A673 (cell line): ENCODE results near the gene GMIP. TPM values are rescaled to one million over a fixed set of nuclear protein-coding genes. Genes with fewer than 3 reads are reported as not detected.
"Not testable (repeated sequence)": the region's sequence is repeated elsewhere in the genome, so short reads cannot be mapped to it uniquely, and the experiment has no call there.

Experiments
- BruUV-seq: library from RNA; stranded (reverse); fragments of 400-500 nt; replicated peaks from 2 replicates; lab custom pipeline; 2021; lab: Mats Ljungman, UMichigan
- CTCF ChIA-PET: fragments of 300-600 bp; sonication (Branson Sonifier 250); formaldehyde crosslinking; loops from one replicate; lab custom pipeline; 2022; ENCODE audit warnings: antibody characterized with exemption; lab: Charles Lee
- POLR2A ChIA-PET: fragments of 300-600 bp; sonication (Branson Sonifier 250); formaldehyde crosslinking; loops from one replicate; lab custom pipeline; 2022; ENCODE audit warnings: antibody characterized with exemption; ENCODE audit not compliant: low non-redundant PET; lab: Charles Lee
- DNase-seq: peaks from one replicate; pipeline ENCODE4 v3.0.0-alpha.2; 2015; ENCODE audit warnings: low spot score
- H3K27ac ChIP-seq: fragments of 200-600 bp; sonication (generic); 2 replicates; pipeline ENCODE4 v1.5.1; 2016; ENCODE audit warnings: mixed run types, low read depth, mild to moderate bottlenecking, mixed read lengths, antibody characterized with exemption, low read length; ENCODE audit not compliant: poor library complexity, severe bottlenecking
- H3K27me3 ChIP-seq: fragments of 200-600 bp; sonication (generic); replicated peaks from 2 replicates; pipeline ENCODE4 v1.6.1; 2017; ENCODE audit warnings: mixed run types, low read depth, mild to moderate bottlenecking, mixed read lengths, antibody characterized with exemption, low read length; ENCODE audit not compliant: insufficient read depth, poor library complexity
- H3K36me3 ChIP-seq: fragments of 200-600 bp; sonication (generic); 2 replicates; pipeline ENCODE4 v1.6.1; 2016; ENCODE audit warnings: mixed run types, mild to moderate bottlenecking, mixed read lengths, antibody characterized with exemption, low read length; ENCODE audit not compliant: insufficient read depth, poor library complexity, severe bottlenecking
- H3K4me1 ChIP-seq: fragments of 200-600 bp; sonication (generic); 2 replicates; pipeline ENCODE4 v1.6.1; 2017; ENCODE audit warnings: mixed run types, mild to moderate bottlenecking, mixed read lengths, antibody characterized with exemption, low read length; ENCODE audit not compliant: insufficient read depth, poor library complexity, severe bottlenecking
- H3K4me3 ChIP-seq: fragments of 200-600 bp; sonication (generic); 2 replicates; pipeline ENCODE4 v1.5.1; 2016; ENCODE audit warnings: low read depth, mixed run types, mild to moderate bottlenecking, mixed read lengths, low read length; ENCODE audit not compliant: poor library complexity, severe bottlenecking
- H3K9me3 ChIP-seq: fragments of 200-600 bp; sonication (generic); 2 replicates; pipeline ENCODE4 v1.6.1; 2016; ENCODE audit warnings: mixed run types, low read depth, mild to moderate bottlenecking, mixed read lengths, antibody characterized with exemption, low read length; ENCODE audit not compliant: poor library complexity, severe bottlenecking
- EZH2 ChIP-seq: fragments of 200-600 bp; sonication (generic); IDR thresholded peaks from 2 replicates; pipeline ENCODE4 v1.6.1; 2017; ENCODE audit warnings: borderline replicate concordance, low read depth, mild to moderate bottlenecking, mixed read lengths, antibody characterized with exemption, low read length; ENCODE audit not compliant: poor library complexity, severe bottlenecking
- intact Hi-C: fragments of 100-400 bp; cut with micrococcal nuclease; formaldehyde crosslinking; loops from one replicate; pipeline ENCODE4 v1.10.0; 2022; ENCODE audit not compliant: unreplicated experiment
- total RNA-seq: library from RNA; stranded (reverse); gene quantifications from 2 replicates; pipeline ENCODE4 v1.2.3, GENCODE V29; 2021
- TF ChIP-seq, protein P1 (sequence below): fragments of 300-800, 200-600 bp; sonication (generic); conservative IDR thresholded peaks from 2 replicates; pipeline ENCODE4 v1.5.1; 2017; ENCODE audit warnings: low read depth, mild to moderate bottlenecking, antibody characterized with exemption, low read length, moderate library complexity, mixed read lengths

Gene GMIP
- total RNA-seq, 1 experiment from 2014 or later, result 9.0 TPM

DNA sequence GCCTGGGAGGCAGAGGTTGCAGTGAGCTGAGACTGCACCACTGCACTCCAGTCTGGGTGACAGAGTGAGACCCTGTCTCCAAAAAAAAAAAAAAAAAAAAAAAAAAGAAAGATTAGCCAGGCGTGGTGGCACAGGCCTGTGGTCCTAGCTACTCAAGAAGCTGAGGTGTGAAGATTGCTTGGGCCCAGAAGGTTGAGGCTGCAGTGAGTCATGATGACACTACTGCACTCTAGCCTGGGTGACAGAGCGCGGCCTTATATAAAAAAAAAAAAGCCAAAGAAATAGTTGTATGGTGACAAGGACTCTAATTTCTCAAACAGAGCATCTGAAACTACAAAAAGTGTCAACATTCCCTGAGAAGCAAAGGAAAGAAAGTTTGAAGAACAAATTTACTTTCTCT lies 28.4 kb downstream of the GMIP start:
- H3K4me1 ChIP-seq, result peaks cover 7% of the 10 kb centered on the region
- TF ChIP-seq, protein P1, sequence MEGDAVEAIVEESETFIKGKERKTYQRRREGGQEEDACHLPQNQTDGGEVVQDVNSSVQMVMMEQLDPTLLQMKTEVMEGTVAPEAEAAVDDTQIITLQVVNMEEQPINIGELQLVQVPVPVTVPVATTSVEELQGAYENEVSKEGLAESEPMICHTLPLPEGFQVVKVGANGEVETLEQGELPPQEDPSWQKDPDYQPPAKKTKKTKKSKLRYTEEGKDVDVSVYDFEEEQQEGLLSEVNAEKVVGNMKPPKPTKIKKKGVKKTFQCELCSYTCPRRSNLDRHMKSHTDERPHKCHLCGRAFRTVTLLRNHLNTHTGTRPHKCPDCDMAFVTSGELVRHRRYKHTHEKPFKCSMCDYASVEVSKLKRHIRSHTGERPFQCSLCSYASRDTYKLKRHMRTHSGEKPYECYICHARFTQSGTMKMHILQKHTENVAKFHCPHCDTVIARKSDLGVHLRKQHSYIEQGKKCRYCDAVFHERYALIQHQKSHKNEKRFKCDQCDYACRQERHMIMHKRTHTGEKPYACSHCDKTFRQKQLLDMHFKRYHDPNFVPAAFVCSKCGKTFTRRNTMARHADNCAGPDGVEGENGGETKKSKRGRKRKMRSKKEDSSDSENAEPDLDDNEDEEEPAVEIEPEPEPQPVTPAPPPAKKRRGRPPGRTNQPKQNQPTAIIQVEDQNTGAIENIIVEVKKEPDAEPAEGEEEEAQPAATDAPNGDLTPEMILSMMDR, result no peak
- no peak for TF ChIP-seq EZH2
- ChIA-PET CTCF (no interaction called here), POLR2A (no interaction called here)
- no peaks in the 10 kb centered on the region for H3K36me3 ChIP-seq
- H3K9me3 ChIP-seq, result no peaks in the 10 kb centered on the region
- H3K27ac ChIP-seq, result no peak overlapping the region
- no peak overlapping the region for H3K4me3 ChIP-seq
- BruUV-seq, result no TSS peak
- DNase-seq, result no peak
- intact Hi-C loops, result no loop called here
- no peaks in the 10 kb centered on the region for H3K27me3 ChIP-seq

DNA sequence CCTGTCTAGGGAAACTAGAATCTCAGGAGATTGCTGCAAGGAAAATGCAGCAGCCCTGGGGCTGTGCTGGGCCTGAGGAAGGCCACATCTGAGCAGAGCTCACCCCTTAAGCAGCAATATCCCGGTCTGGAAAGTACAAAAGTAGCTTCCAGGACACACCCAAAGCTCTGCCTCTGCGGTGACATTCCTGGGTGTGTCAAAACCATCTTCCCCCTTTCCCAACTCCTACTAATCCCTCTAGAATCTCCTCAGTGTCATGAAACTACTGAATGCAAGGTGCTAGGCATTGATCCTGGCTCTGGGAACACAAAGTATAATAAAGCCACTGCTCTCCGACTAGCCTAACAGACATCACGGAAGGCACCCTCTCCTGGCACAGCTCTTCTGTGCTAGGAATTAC lies 30.0 kb downstream of the GMIP start:
- no peak overlapping the region for H3K27ac ChIP-seq
- H3K36me3 ChIP-seq, result no peaks in the 10 kb centered on the region
- no peak for DNase-seq
- H3K4me1 ChIP-seq, result no peaks in the 10 kb centered on the region
- no peak for TF ChIP-seq EZH2
- TF ChIP-seq, protein P1, result no peak
- POLR2A ChIA-PET, result no interaction called here
- H3K4me3 ChIP-seq, result no peak overlapping the region
- BruUV-seq, result no TSS peak
- intact Hi-C loops, result no loop called here
- H3K27me3 ChIP-seq, result no peaks in the 10 kb centered on the region
- CTCF ChIA-PET, result interaction anchor here (0.7 kb wide), 1 partner anchor 14 kb away, joined by 8 read pairs; no protein-coding TSS in a partner anchor
- no peaks in the 10 kb centered on the region for H3K9me3 ChIP-seq

DNA sequence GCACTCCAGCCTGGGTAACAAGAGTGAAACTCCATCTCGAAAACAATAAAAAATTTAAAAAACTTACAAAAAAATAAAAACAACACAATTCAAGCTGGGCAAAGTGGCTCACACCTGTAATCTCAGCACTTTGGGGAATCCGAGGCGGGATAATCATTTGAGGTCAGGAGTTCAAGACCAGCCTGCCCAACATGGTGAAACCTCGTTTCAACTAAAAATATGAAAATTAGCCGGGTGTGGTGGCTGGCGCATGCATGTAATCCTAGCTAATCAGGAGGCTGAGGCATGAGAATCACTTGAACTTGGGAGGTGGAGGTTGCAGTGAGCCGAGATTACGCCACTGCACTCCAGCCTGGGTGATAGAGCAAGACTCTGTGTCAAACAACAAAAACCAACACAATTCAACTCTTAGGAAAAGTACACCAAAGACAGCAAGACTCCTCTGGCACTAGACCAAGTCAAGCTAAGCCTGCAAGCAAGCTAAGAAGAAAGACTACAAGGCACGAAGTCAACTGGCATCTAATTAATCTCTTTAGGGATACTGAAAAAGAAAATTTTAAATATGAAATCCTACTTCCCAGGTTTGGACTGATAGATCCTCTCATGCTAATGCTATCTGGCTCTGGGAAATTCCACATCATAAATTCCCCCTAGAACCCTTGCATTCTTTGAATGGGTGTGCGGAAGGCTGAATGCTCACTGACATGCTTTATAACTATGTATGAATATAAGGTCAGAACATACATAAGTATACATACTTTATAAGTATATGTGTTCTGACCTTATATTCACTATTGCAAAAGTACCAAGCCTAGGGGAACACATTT lies 32.9 kb downstream of the GMIP start:
- POLR2A ChIA-PET, result no interaction called here
- no TSS peak for BruUV-seq

DNA sequence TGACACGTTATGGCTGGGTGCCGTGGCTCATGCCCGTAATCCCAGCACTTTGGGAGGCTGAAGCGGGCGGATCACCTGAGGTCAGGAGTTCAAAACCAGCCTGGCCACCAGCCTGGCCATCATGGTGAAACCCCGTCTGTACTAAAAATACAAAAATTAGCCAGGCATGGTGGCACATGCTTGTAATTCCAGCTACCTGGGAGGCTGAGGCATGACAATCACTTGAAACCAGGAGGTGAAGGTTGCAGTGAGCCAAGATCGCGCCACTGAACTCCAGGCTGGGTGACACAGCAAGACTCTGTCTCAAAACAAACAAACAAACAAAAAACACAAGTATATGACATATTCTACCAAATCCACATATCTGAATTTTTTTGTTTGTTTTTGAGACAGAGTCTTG lies 36.8 kb downstream of the GMIP start:
- H3K9me3 ChIP-seq, H3K4me3 ChIP-seq, H3K4me1 ChIP-seq, BruUV-seq, H3K27me3 ChIP-seq, intact Hi-C loops, POLR2A ChIA-PET, H3K27ac ChIP-seq, H3K36me3 ChIP-seq, CTCF ChIA-PET, DNase-seq: not testable (repeated sequence)

More for the DNA sequence above, 32.9 kb downstream of the GMIP start:
- CTCF ChIA-PET, result no interaction called here
- Histone ChIP-seq H3K4me1 (no peaks in the 10 kb centered on the region), H3K9me3 (no peaks in the 10 kb centered on the region), H3K27me3 (no peaks in the 10 kb centered on the region), H3K4me3 (no peak overlapping the region), H3K36me3 (no peaks in the 10 kb centered on the region), H3K27ac (no peak overlapping the region)
- intact Hi-C loops, result no loop called here
- no peak for TF ChIP-seq EZH2
- TF ChIP-seq, protein P1, result no peak
- DNase-seq, result no peak
